Panc1 (cell line): Measurements from ENCODE around the gene FOXO1. TPM values are rescaled to one million over a fixed set of nuclear protein-coding genes. Genes with fewer than 3 reads are reported as not detected.

Source experiments
- ATAC-seq: fragments of 200-7000 bp; cut with Tn5 transposase; 2 replicates; pipeline ENCODE4 v1.9.1; 2020; ENCODE audit warnings: mild to moderate bottlenecking, moderate library complexity
- BruUV-seq: library from RNA; stranded (reverse); fragments of 400-500 nt; replicated peaks from 2 replicates; lab custom pipeline; 2021; lab: Mats Ljungman, UMichigan
- CTCF ChIA-PET: fragments of 300-600 bp; sonication (Branson Sonifier 250); formaldehyde crosslinking; loops from one replicate; lab custom pipeline; 2022; ENCODE audit warnings: antibody characterized with exemption; lab: Charles Lee
- POLR2A ChIA-PET: fragments of 300-600 bp; sonication (Branson Sonifier 250); formaldehyde crosslinking; loops from one replicate; lab custom pipeline; 2022; ENCODE audit warnings: antibody characterized with exemption; lab: Charles Lee
- DNase-seq: peaks from one replicate; pipeline ENCODE4 v3.0.0-alpha.2; 2010; ENCODE audit warnings: low read depth, low spot score
- H3K27ac ChIP-seq: 2 replicates; pipeline ENCODE4 v1.5.1; 2011; ENCODE audit warnings: mild to moderate bottlenecking, low read length, inconsistent platforms
- H3K27me3 ChIP-seq: fragments of 200-500 bp; sonication (Bioruptor generic); 2 replicates; pipeline ENCODE4 v1.6.0; 2014; ENCODE audit warnings: low read length, inconsistent platforms; ENCODE audit not compliant: control insufficient read depth, insufficient read depth
- H3K36me3 ChIP-seq: fragments of 200-500 bp; sonication (Bioruptor generic); 2 replicates; pipeline ENCODE4 v1.5.1; 2014; ENCODE audit warnings: inconsistent platforms, mild to moderate bottlenecking, low read length, moderate library complexity; ENCODE audit not compliant: control insufficient read depth, insufficient read depth
- H3K4me1 ChIP-seq: 2 replicates; pipeline ENCODE4 v1.5.1; 2011; ENCODE audit warnings: inconsistent platforms, mild to moderate bottlenecking, low read length, moderate library complexity; ENCODE audit not compliant: control insufficient read depth, insufficient read depth
- H3K4me3 ChIP-seq, 2 experiments: 2 replicates each; pipeline ENCODE4 v1.5.1; 2011 to 2012; ENCODE audit warnings: low read depth in 2 of 2, low read length in 2 of 2, mild to moderate bottlenecking in 2 of 2, inconsistent platforms in 1 of 2, moderate library complexity in 1 of 2
- H3K9me3 ChIP-seq: fragments of 200-500 bp; sonication (Bioruptor generic); 2 replicates; pipeline ENCODE4 v1.5.1; 2014; ENCODE audit warnings: low read depth, mild to moderate bottlenecking, inconsistent platforms, low read length, moderate library complexity; ENCODE audit not compliant: control insufficient read depth, insufficient read depth
- CTCF ChIP-seq: fragments of 450-650 bp; IDR thresholded peaks from 2 replicates; pipeline ENCODE4 v1.5.1; 2017; ENCODE audit warnings: mild to moderate bottlenecking
- POLR2AphosphoS5 ChIP-seq: IDR thresholded peaks from 2 replicates; pipeline ENCODE4 v1.6.1; 2012; ENCODE audit warnings: mild to moderate bottlenecking, low read depth, low read length, moderate library complexity
- REST ChIP-seq, 2 experiments: IDR thresholded peaks; 2 replicates each; pipeline ENCODE4 v1.6.1; 2011 to 2012; ENCODE audit warnings: low read depth in 2 of 2, control low read depth in 1 of 2, low read length in 1 of 2, mild to moderate bottlenecking in 1 of 2, moderate library complexity in 1 of 2; ENCODE audit not compliant: insufficient read depth in 1 of 2
- SIN3A ChIP-seq: IDR thresholded peaks from 2 replicates; pipeline ENCODE4 v1.6.1; 2012; ENCODE audit warnings: low read depth, mild to moderate bottlenecking, low read length, moderate library complexity, borderline replicate concordance; ENCODE audit not compliant: insufficient read depth
- TCF7L2 ChIP-seq: IDR thresholded peaks from 2 replicates; pipeline ENCODE4 v1.6.1; 2011; ENCODE audit warnings: mild to moderate bottlenecking, low read depth, low read length, inconsistent platforms
- in situ Hi-C: cut with HindIII; loops from 2 replicates; pipeline ENCODE4 v1.10.0; 2016; ENCODE audit warnings: low sequenced_read_pairs, low pct_unique_long_range_greater_than_20kb
- intact Hi-C: fragments of 100-400 bp; cut with micrococcal nuclease; formaldehyde crosslinking; loops from one replicate; pipeline ENCODE4 v1.10.0; 2022; ENCODE audit not compliant: unreplicated experiment
- total RNA-seq: library from RNA; stranded (reverse); gene quantifications from one replicate; pipeline ENCODE4 v1.2.1, GENCODE V29; 2021; ENCODE audit not compliant: unreplicated experiment

Gene FOXO1
- total RNA-seq, 1 experiment from 2014 or later = 2.1 TPM

GRCh38 chr13:40582531-40582930, 83.9 kb downstream of the FOXO1 start:
- TF ChIP-seq REST (IDR thresholded peaks at IDR 0.05; ENCODE audit: insufficient read depth in 1 of 2, low read depth in 2 of 2, low read length in 1 of 2) (no peak), TCF7L2 (no peak), CTCF (no peak), SIN3A (no peak), POLR2AphosphoS5 (no peak)
- Histone ChIP-seq H3K36me3 (no peaks in the 10 kb centered on the region), H3K4me1 (no peaks in the 10 kb centered on the region), H3K4me3 (no peak overlapping the region), H3K27me3 (no peaks in the 10 kb centered on the region), H3K27ac (no peak overlapping the region), H3K9me3 (no peaks in the 10 kb centered on the region)
- in situ Hi-C loops = no loop called here
- ATAC-seq (no peak), DNase-seq (no peak)
- POLR2A ChIA-PET = no interaction called here
- CTCF ChIA-PET = no interaction called here
- intact Hi-C loops = no loop called here
- no TSS peak for BruUV-seq

- BruUV-seq = no TSS peak
- no peaks in the 10 kb centered on the region for H3K4me1 ChIP-seq
- no peaks in the 10 kb centered on the region for H3K27me3 ChIP-seq
- intact Hi-C loops = no loop called here
- no peak overlapping the region for H3K27ac ChIP-seq
- no peaks in the 10 kb centered on the region for H3K9me3 ChIP-seq
- CTCF ChIA-PET = no interaction called here
- TF ChIP-seq POLR2AphosphoS5 = no peak
- no peak for TF ChIP-seq REST (IDR thresholded peaks at IDR 0.05; ENCODE audit: insufficient read depth in 1 of 2, low read depth in 2 of 2, low read length in 1 of 2)
- POLR2A ChIA-PET = no interaction called here
- in situ Hi-C loops = no loop called here
- DNase-seq (no peak), ATAC-seq (no peak)
- H3K36me3 ChIP-seq = no peaks in the 10 kb centered on the region
- no peak overlapping the region for H3K4me3 ChIP-seq
These were observed 85.2 kb downstream of the FOXO1 start for GRCh38 chr13:40581277-40581579.
